HCT116 (cell line): ENCODE data around the gene UBAC2. TPM values are rescaled to one million over a fixed set of nuclear protein-coding genes. Genes with fewer than 3 reads are reported as not detected.

ENCODE experiments used
- ATAC-seq: fragments of 200-7000 bp; cut with Tn5 transposase; 2 replicates; pipeline ENCODE4 v1.9.1; 2020; ENCODE audit warnings: mild to moderate bottlenecking, moderate library complexity
- BruUV-seq: library from RNA; stranded (reverse); fragments of 400-500 nt; replicated peaks from 2 replicates; lab custom pipeline; 2021; lab: Mats Ljungman, UMichigan
- CTCF ChIA-PET: fragments of 300-600 bp; sonication (Branson Sonifier 250); formaldehyde crosslinking; loops from one replicate; lab custom pipeline; 2021; ENCODE audit warnings: antibody characterized with exemption; lab: Charles Lee
- POLR2A ChIA-PET: fragments of 300-600, 350-600 bp; sonication (Branson Sonifier 250); formaldehyde crosslinking; loops from one replicate; lab custom pipeline; 2021; ENCODE audit warnings: antibody characterized with exemption; lab: Charles Lee
- RAD21 ChIA-PET, 2 experiments: fragments of 300-600 bp; sonication (Branson Sonifier 250); formaldehyde crosslinking; loops; one replicate each; lab custom pipeline; 2023; ENCODE audit warnings: low total read pairs in 2 of 2; ENCODE audit not compliant: uncharacterized antibody in 2 of 2, unreplicated experiment in 2 of 2, low non-redundant PET in 1 of 2; lab: Charles Lee
- DNase-seq: peaks from one replicate; pipeline ENCODE4 v3.0.0-alpha.2; 2010; ENCODE audit warnings: low read depth, low spot score
- H2AFZ ChIP-seq: fragments of 200-600 bp; shearing (Covaris generic), sonication (generic); 2 replicates; pipeline ENCODE4 v1.6.1; 2017; ENCODE audit warnings: low read depth, mixed run types, mixed read lengths, antibody characterized with exemption, low read length; ENCODE audit not compliant: poor library complexity, severe bottlenecking
- H3K27ac ChIP-seq: 2 replicates; pipeline ENCODE4 v1.5.1; 2012; ENCODE audit warnings: low read depth, low read length
- H3K27me3 ChIP-seq: fragments of 200-600 bp; sonication (generic); 2 replicates; pipeline ENCODE4 v1.6.1; 2016; ENCODE audit warnings: mixed run types, low read length, mixed read lengths; ENCODE audit not compliant: insufficient read depth
- H3K36me3 ChIP-seq, 2 experiments: fragments of 200-500 bp in 1 of 2; fragments of 200-600 bp in 1 of 2; sonication (Bioruptor generic) in 1 of 2; sonication (generic) in 1 of 2; 2 replicates each; pipeline versions ENCODE4 v1.5.1 to v1.6.1; 2014 to 2016; ENCODE audit warnings: low read length in 2 of 2, inconsistent platforms in 1 of 2, mixed read lengths in 1 of 2, mixed run types in 1 of 2; ENCODE audit not compliant: insufficient read depth in 2 of 2, control insufficient read depth in 1 of 2
- H3K4me1 ChIP-seq, 2 experiments: fragments of 200-600 bp in 1 of 2; sonication (generic) in 1 of 2; 2 replicates each; pipeline versions ENCODE4 v1.5.1 to v1.6.1; 2012 to 2017; ENCODE audit warnings: low read length in 2 of 2, inconsistent platforms in 1 of 2, mild to moderate bottlenecking in 1 of 2, mixed read lengths in 1 of 2, mixed run types in 1 of 2, moderate library complexity in 1 of 2; ENCODE audit not compliant: insufficient read depth in 2 of 2, control insufficient read depth in 1 of 2
- H3K4me2 ChIP-seq: fragments of 200-600 bp; sonication (generic); 2 replicates; pipeline ENCODE4 v1.6.1; 2017; ENCODE audit warnings: mixed run types, low read length, mixed read lengths
- H3K4me3 ChIP-seq, 2 experiments: fragments of 200-600 bp in 1 of 2; sonication (generic) in 1 of 2; replicated peaks in 1 of 2; 2 replicates each; pipeline ENCODE4 v1.5.1; 2011 to 2016; ENCODE audit warnings: low read length in 2 of 2, control low read depth in 1 of 2, low read depth in 1 of 2, mild to moderate bottlenecking in 1 of 2, mixed read lengths in 1 of 2, mixed run types in 1 of 2
- H3K79me2 ChIP-seq: fragments of 200-600 bp; sonication (generic); 2 replicates; pipeline ENCODE4 v1.6.1; 2017; ENCODE audit warnings: mild to moderate bottlenecking, mixed run types, low read length, moderate library complexity, mixed read lengths; ENCODE audit not compliant: insufficient read depth
- H3K9ac ChIP-seq: fragments of 200-600 bp; sonication (generic); 2 replicates; pipeline ENCODE4 v1.6.1; 2016; ENCODE audit warnings: low read length, mixed read lengths
- H3K9me2 ChIP-seq: fragments of 200-600 bp; sonication (generic), shearing (Covaris generic); 2 replicates; pipeline ENCODE4 v1.6.1; 2017; ENCODE audit warnings: mixed run types, mild to moderate bottlenecking, moderate library complexity; ENCODE audit not compliant: insufficient read depth
- H3K9me3 ChIP-seq, 2 experiments: fragments of 200-500 bp in 1 of 2; fragments of 200-600 bp in 1 of 2; sonication (Bioruptor generic) in 1 of 2; sonication (generic) in 1 of 2; 2 replicates each; pipeline ENCODE4 v1.6.1; 2014 to 2017; ENCODE audit warnings: low read length in 2 of 2, mixed read lengths in 2 of 2, inconsistent platforms in 1 of 2, low read depth in 1 of 2, mild to moderate bottlenecking in 1 of 2, mixed run types in 1 of 2, moderate library complexity in 1 of 2; ENCODE audit not compliant: control insufficient read depth in 1 of 2, insufficient read depth in 1 of 2
- H4K20me1 ChIP-seq: fragments of 200-600 bp; sonication (generic), shearing (Covaris generic); 2 replicates; pipeline ENCODE4 v1.6.1; 2017; ENCODE audit warnings: mixed run types, mild to moderate bottlenecking, moderate library complexity; ENCODE audit not compliant: insufficient read depth
- CEBPB ChIP-seq: IDR thresholded peaks from 2 replicates; pipeline ENCODE4 v1.6.1; 2012; ENCODE audit warnings: low read depth
- CTCF ChIP-seq, 3 experiments: fragments of 200-600 bp in 1 of 3; sonication (generic) in 1 of 3; IDR thresholded peaks in 2 of 3; conservative IDR thresholded peaks in 1 of 3; 2 replicates each; pipeline ENCODE4 v1.5.1; 2012 to 2017; ENCODE audit warnings: low read depth in 2 of 3, low read length in 2 of 3, antibody characterized with exemption in 1 of 3, borderline replicate concordance in 1 of 3, control low read depth in 1 of 3, mild to moderate bottlenecking in 1 of 3, mixed read lengths in 1 of 3, mixed run types in 1 of 3, moderate library complexity in 1 of 3; ENCODE audit not compliant: insufficient read depth in 1 of 3
- JUND ChIP-seq: IDR thresholded peaks from 2 replicates; pipeline ENCODE4 v1.6.1; 2012
- REST ChIP-seq: IDR thresholded peaks from 2 replicates; pipeline ENCODE4 v1.6.1; 2012; ENCODE audit warnings: low read depth
- SIN3A ChIP-seq: IDR thresholded peaks from 2 replicates; pipeline ENCODE4 v1.6.1; 2012; ENCODE audit warnings: low read depth
- SP1 ChIP-seq: IDR thresholded peaks from 2 replicates; pipeline ENCODE4 v1.6.1; 2012; ENCODE audit warnings: low read depth
- SRF ChIP-seq: IDR thresholded peaks from 2 replicates; pipeline ENCODE4 v1.6.1; 2012; ENCODE audit warnings: low read depth
- TCF7L2 ChIP-seq: IDR thresholded peaks from 2 replicates; pipeline ENCODE4 v1.7.0; 2011; ENCODE audit warnings: borderline replicate concordance, inconsistent platforms; ENCODE audit not compliant: insufficient read depth, insufficient read length; ENCODE audit errors: extremely low read depth
- intact Hi-C: fragments of 100-400 bp; cut with micrococcal nuclease; formaldehyde crosslinking; loops from 2 replicates; pipeline ENCODE4 v1.10.0; 2022
- total RNA-seq: library from RNA; stranded (reverse); gene quantifications from one replicate; pipeline ENCODE4 v1.2.1, GENCODE V29; 2021; ENCODE audit not compliant: unreplicated experiment
- TF ChIP-seq, protein P1 (sequence below): IDR thresholded peaks from 2 replicates; pipeline ENCODE4 v1.6.1; 2012

UBAC2 gene
- total RNA-seq, 1 experiment from 2014 or later, result 67.4 TPM

GRCh38 chr13:99226513-99226912, 25.9 kb downstream of the UBAC2 start:
- ChIA-PET RAD21 (no interaction called here), POLR2A (no interaction called here), CTCF (no interaction called here)
- H3K4me2 ChIP-seq, result no peak overlapping the region
- H3K9ac ChIP-seq, result no peak overlapping the region
- TF ChIP-seq REST (no peak), CEBPB (no peak), SP1 (no peak), SIN3A (no peak), JUND (no peak), TCF7L2 (no peak), CTCF (IDR thresholded peaks at IDR 0.05 in 2 of 3, conservative IDR thresholded peaks at IDR 0.05 in 1 of 3; ENCODE audit: borderline replicate concordance in 1 of 3, insufficient read depth in 1 of 3, low read depth in 2 of 3, low read length in 2 of 3) (no peak), SRF (no peak)
- TF ChIP-seq, protein P1, sequence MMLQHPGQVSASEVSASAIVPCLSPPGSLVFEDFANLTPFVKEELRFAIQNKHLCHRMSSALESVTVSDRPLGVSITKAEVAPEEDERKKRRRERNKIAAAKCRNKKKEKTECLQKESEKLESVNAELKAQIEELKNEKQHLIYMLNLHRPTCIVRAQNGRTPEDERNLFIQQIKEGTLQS, result no peak
- H3K4me3 ChIP-seq, result no peak overlapping the region
- H3K27me3 ChIP-seq, result no peaks in the 10 kb centered on the region
- H4K20me1 ChIP-seq, result peaks cover 12% of the 10 kb centered on the region; the same call in 1 of the 2 replicates
- peaks cover 97% of the 10 kb centered on the region for H3K79me2 ChIP-seq
- no peaks in the 10 kb centered on the region for H3K36me3 ChIP-seq
- no peak overlapping the region for H3K27ac ChIP-seq
- ATAC-seq (no peak), DNase-seq (no peak)
- H3K4me1 ChIP-seq, result peaks cover 11% of the 10 kb centered on the region in 2 experiments; a peak in 3 of 4 replicates
- no TSS peak for BruUV-seq
- no peaks in the 10 kb centered on the region for H3K9me3 ChIP-seq
- no peaks in the 10 kb centered on the region for H3K9me2 ChIP-seq
- H2AFZ ChIP-seq, result no peak overlapping the region
- intact Hi-C loops, result no loop called here
